ENCODE measurements around the gene HNF1B.

HNF1B gene

DNA sequence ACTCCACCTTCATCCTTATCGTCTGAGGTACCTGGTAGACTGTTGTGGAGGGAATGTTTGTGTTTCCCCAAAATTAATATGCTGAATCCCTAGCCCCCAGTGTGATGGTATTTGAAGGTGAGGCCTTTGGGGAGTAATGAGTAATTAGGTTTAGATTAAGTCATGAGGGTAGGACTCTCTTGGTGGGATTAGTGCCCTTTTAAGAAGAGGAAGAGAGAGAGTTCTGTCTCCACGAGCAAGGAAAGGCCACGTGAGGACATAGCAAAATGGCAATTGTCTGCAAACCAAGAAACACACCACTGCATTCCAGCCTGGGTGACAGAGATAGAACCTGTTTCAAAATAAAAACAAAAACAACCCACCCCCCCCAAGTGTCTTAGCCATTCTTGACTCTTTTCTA lies 80.6 kb downstream of the HNF1B start:
- Histone ChIP-seq H3K36me3 (replicated peaks; ENCODE audit: insufficient read depth, low read length) (no peaks in the 10 kb centered on the region), H3K9ac (ENCODE audit: low read length) (no peak overlapping the region), H3F3A (ENCODE audit: insufficient read depth, low read length) (no peaks in the 10 kb centered on the region), H3K4me1 (ENCODE audit: low read length) (no peaks in the 10 kb centered on the region), H3K4me3 (ENCODE audit: low read length) (no peak overlapping the region), H3K9me3 (replicated peaks; ENCODE audit: insufficient read depth, low read length) (no peaks in the 10 kb centered on the region), H4K20me1 (ENCODE audit: insufficient read depth, low read length) (no peaks in the 10 kb centered on the region), H3K27ac (ENCODE audit: low read length) (no peak overlapping the region), H3K27me3 (replicated peaks; ENCODE audit: insufficient read depth, low read length) (no peaks in the 10 kb centered on the region), H3K9me2 (replicated peaks; ENCODE audit: insufficient read depth, low read length) (no peaks in the 10 kb centered on the region), H3K79me2 (ENCODE audit: low read length) (no peaks in the 10 kb centered on the region), H2AFZ (ENCODE audit: low read length) (no peak overlapping the region), H3K4me2 (ENCODE audit: low read depth, low read length) (no peak overlapping the region)
- TF ChIP-seq, protein P1, sequence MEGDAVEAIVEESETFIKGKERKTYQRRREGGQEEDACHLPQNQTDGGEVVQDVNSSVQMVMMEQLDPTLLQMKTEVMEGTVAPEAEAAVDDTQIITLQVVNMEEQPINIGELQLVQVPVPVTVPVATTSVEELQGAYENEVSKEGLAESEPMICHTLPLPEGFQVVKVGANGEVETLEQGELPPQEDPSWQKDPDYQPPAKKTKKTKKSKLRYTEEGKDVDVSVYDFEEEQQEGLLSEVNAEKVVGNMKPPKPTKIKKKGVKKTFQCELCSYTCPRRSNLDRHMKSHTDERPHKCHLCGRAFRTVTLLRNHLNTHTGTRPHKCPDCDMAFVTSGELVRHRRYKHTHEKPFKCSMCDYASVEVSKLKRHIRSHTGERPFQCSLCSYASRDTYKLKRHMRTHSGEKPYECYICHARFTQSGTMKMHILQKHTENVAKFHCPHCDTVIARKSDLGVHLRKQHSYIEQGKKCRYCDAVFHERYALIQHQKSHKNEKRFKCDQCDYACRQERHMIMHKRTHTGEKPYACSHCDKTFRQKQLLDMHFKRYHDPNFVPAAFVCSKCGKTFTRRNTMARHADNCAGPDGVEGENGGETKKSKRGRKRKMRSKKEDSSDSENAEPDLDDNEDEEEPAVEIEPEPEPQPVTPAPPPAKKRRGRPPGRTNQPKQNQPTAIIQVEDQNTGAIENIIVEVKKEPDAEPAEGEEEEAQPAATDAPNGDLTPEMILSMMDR (IDR thresholded peaks at IDR 0.05; ENCODE audit: low read length), result no peak
- TF ChIP-seq EZH2 (optimal IDR thresholded peaks at IDR 0.05; ENCODE audit: low read depth, low read length) (no peak), EZH2phosphoT487 (IDR thresholded peaks at IDR 0.05; ENCODE audit: low read length) (no peak)
- DNase-seq, result no peak

DNA sequence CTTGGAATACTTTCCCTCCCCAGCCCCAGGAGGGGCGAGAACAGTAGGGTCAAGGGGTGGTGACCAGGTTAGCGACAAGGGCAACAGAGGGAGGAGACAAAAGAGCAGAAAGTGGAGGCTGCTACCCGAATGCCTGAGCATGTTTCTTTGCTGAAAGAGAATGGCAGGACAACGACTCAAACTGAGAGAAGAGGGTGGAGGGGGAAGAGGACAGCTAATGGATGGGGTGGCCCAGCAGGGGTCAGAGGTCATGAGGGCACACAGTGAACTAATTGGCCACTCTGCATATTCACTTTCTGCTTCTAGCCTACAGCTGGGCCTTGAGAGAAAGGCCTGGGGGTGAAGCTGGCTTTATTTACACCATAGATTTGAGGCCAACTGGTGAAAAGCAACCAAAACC lies 82.5 kb downstream of the HNF1B start:
- no peak for DNase-seq
- H3K27ac ChIP-seq (ENCODE audit: low read length), result no peak overlapping the region
- no peaks in the 10 kb centered on the region for H3F3A ChIP-seq (ENCODE audit: insufficient read depth, low read length)
- no peak overlapping the region for H2AFZ ChIP-seq (ENCODE audit: low read length)
- no peaks in the 10 kb centered on the region for H3K27me3 ChIP-seq (replicated peaks; ENCODE audit: insufficient read depth, low read length)
- H3K4me3 ChIP-seq (ENCODE audit: low read length), result no peak overlapping the region
- H4K20me1 ChIP-seq (ENCODE audit: insufficient read depth, low read length), result no peaks in the 10 kb centered on the region
- H3K9me2 ChIP-seq (replicated peaks; ENCODE audit: insufficient read depth, low read length), result no peaks in the 10 kb centered on the region
- TF ChIP-seq, protein P1 (IDR thresholded peaks at IDR 0.05; ENCODE audit: low read length), result no peak
- TF ChIP-seq EZH2 (optimal IDR thresholded peaks at IDR 0.05; ENCODE audit: low read depth, low read length) (no peak), EZH2phosphoT487 (IDR thresholded peaks at IDR 0.05; ENCODE audit: low read length) (no peak)
- no peak overlapping the region for H3K9ac ChIP-seq (ENCODE audit: low read length)
- H3K79me2 ChIP-seq (ENCODE audit: low read length), result no peaks in the 10 kb centered on the region
- H3K4me1 ChIP-seq (ENCODE audit: low read length), result no peaks in the 10 kb centered on the region
- no peaks in the 10 kb centered on the region for H3K9me3 ChIP-seq (replicated peaks; ENCODE audit: insufficient read depth, low read length)
- no peak overlapping the region for H3K4me2 ChIP-seq (ENCODE audit: low read depth, low read length)
- no peaks in the 10 kb centered on the region for H3K36me3 ChIP-seq (replicated peaks; ENCODE audit: insufficient read depth, low read length)

DNA sequence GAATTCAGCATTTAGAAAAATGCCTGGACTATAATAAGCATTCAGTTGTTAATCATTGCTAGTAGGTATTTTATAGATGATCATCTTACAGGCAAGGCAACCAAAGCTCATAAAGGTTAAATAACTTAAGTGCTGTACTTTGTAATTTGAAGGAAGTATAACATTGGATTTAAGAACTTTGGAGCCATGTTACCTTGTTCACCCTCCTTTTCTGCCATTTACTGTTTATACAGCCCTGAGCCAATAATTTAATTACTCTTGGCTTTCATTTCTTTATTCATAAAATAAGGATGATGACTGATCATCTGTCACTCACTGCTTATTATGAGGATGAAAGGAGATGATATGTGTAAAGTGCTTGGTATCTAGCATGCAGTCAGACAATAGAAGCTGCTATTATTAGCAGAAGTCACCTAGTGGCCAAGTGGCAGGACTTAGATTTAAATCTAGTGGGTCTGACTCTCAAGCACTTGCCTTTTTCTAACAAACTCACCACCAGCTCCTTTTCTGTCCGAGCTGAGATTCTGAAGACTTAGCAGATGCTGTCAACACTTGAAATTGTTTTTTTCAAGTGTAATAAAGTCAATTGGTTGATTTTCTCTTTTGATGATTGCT lies 83.4 kb downstream of the HNF1B start:
- no peaks in the 10 kb centered on the region for H3K9me3 ChIP-seq (replicated peaks; ENCODE audit: insufficient read depth, low read length)
- no peaks in the 10 kb centered on the region for H3F3A ChIP-seq (ENCODE audit: insufficient read depth, low read length)
- H3K4me2 ChIP-seq (ENCODE audit: low read depth, low read length), result no peak overlapping the region
- no peaks in the 10 kb centered on the region for H3K4me1 ChIP-seq (ENCODE audit: low read length)
- no peaks in the 10 kb centered on the region for H3K9me2 ChIP-seq (replicated peaks; ENCODE audit: insufficient read depth, low read length)
- H4K20me1 ChIP-seq (ENCODE audit: insufficient read depth, low read length), result no peaks in the 10 kb centered on the region
- TF ChIP-seq EZH2phosphoT487 (IDR thresholded peaks at IDR 0.05; ENCODE audit: low read length), result no peak
- TF ChIP-seq, protein P1 (IDR thresholded peaks at IDR 0.05; ENCODE audit: low read length), result 0 out of 2 replicates have a peak, but pooled peaks have one; percentile 4
- TF ChIP-seq EZH2 (optimal IDR thresholded peaks at IDR 0.05; ENCODE audit: low read depth, low read length), result no peak
- H3K27ac ChIP-seq (ENCODE audit: low read length), result no peak overlapping the region
- H3K9ac ChIP-seq (ENCODE audit: low read length), result no peak overlapping the region
- H2AFZ ChIP-seq (ENCODE audit: low read length), result no peak overlapping the region
- H3K27me3 ChIP-seq (replicated peaks; ENCODE audit: insufficient read depth, low read length), result no peaks in the 10 kb centered on the region
- no peaks in the 10 kb centered on the region for H3K79me2 ChIP-seq (ENCODE audit: low read length)
- DNase-seq, result no peak
- no peak overlapping the region for H3K4me3 ChIP-seq (ENCODE audit: low read length)
- H3K36me3 ChIP-seq (replicated peaks; ENCODE audit: insufficient read depth, low read length), result no peaks in the 10 kb centered on the region
